GM12878 (cell line): ENCODE results near the gene LYPLAL1. TPM values are rescaled to one million over a fixed set of nuclear protein-coding genes. Genes with fewer than 3 reads are reported as not detected.

Experiments used
- ATAC-seq: fragments of 200-7000 bp; cut with Tn5 transposase; 3 replicates; pipeline ENCODE4 v1.9.1; 2020; ENCODE audit warnings: mild to moderate bottlenecking, moderate library complexity
- BruUV-seq: library from RNA; stranded (reverse); fragments of 400-500 nt; replicated peaks from 2 replicates; lab custom pipeline; 2021; lab: Mats Ljungman, UMichigan
- CTCF ChIA-PET: fragments of 300-600 bp; sonication (Branson Sonifier 250); formaldehyde crosslinking; extraction: SDS; loops from one replicate; lab custom pipeline; 2021; ENCODE audit warnings: inconsistent platforms; lab: Yijun Ruan, JAX
- POLR2A ChIA-PET: fragments of 350-600 bp; formaldehyde crosslinking; extraction: SDS; loops from one replicate; lab custom pipeline; 2021; ENCODE audit warnings: inconsistent platforms; lab: Charles Lee
- RAD21 ChIA-PET: fragments of 300-600 bp; sonication (Branson Sonifier 250); formaldehyde crosslinking; loops from one replicate; lab custom pipeline; 2023; ENCODE audit warnings: antibody characterized with exemption; ENCODE audit not compliant: unreplicated experiment; lab: Charles Lee
- SMC1A ChIA-PET: fragments of 300-600 bp; sonication (Branson Sonifier 250); formaldehyde crosslinking; loops from one replicate; lab custom pipeline; 2023; ENCODE audit not compliant: unreplicated experiment, uncharacterized antibody; lab: Charles Lee
- DNase-seq: peaks from one replicate; pipeline ENCODE4 v3.0.0-alpha.2; 2011; ENCODE audit warnings: low read depth, low spot score
- FAIRE-seq: peaks from 3 replicates; lab custom pipeline; 2011; peaks lifted over from hg19 to GRCh38; lab: Jason Lieb, UNC
- H2AFZ ChIP-seq: 2 replicates; pipeline ENCODE4 v1.6.0; 2011; ENCODE audit warnings: low read depth, low read length, control low read depth; ENCODE audit not compliant: control insufficient read depth
- H3K27ac ChIP-seq: 2 replicates; pipeline ENCODE4 v1.5.1; 2011; ENCODE audit warnings: control low read depth; ENCODE audit not compliant: control insufficient read depth, insufficient read depth
- H3K27me3 ChIP-seq, 2 experiments: replicated peaks in 1 of 2; 2 replicates each; pipeline versions ENCODE4 v1.6.0 to v1.6.1; 2011; ENCODE audit warnings: low read length in 1 of 2; ENCODE audit not compliant: control insufficient read depth in 2 of 2, insufficient read depth in 2 of 2
- H3K36me3 ChIP-seq, 2 experiments: 2 replicates each; pipeline ENCODE4 v1.5.1; 2011; ENCODE audit warnings: low read length in 1 of 2; ENCODE audit not compliant: control insufficient read depth in 2 of 2, insufficient read depth in 2 of 2
- H3K4me1 ChIP-seq: 2 replicates; pipeline ENCODE4 v1.6.1; 2011; ENCODE audit warnings: mild to moderate bottlenecking, low read length, moderate library complexity, mixed read lengths; ENCODE audit not compliant: control insufficient read depth, insufficient read depth
- H3K4me2 ChIP-seq: 2 replicates; pipeline ENCODE4 v1.6.0; 2011; ENCODE audit warnings: control low read depth; ENCODE audit not compliant: control insufficient read depth, insufficient read depth
- H3K4me3 ChIP-seq: fragments of 200-600 bp; sonication (generic); 2 replicates; pipeline ENCODE4 v1.5.1; 2016
- H3K79me2 ChIP-seq: 2 replicates; pipeline ENCODE4 v1.6.0; 2011; ENCODE audit warnings: low read length; ENCODE audit not compliant: control insufficient read depth, insufficient read depth
- H3K9ac ChIP-seq: 2 replicates; pipeline ENCODE4 v1.8.0; 2011; ENCODE audit warnings: low read length, control low read depth, mixed read lengths; ENCODE audit not compliant: control insufficient read depth, insufficient read depth
- H3K9me3 ChIP-seq: replicated peaks from 3 replicates; pipeline ENCODE4 v1.5.1; 2011; ENCODE audit warnings: mild to moderate bottlenecking, low read length; ENCODE audit not compliant: control insufficient read depth, insufficient read depth
- H4K20me1 ChIP-seq: 2 replicates; pipeline ENCODE4 v1.6.0; 2011; ENCODE audit not compliant: control insufficient read depth, insufficient read depth
- KDM1A ChIP-seq: fragments of 200-600 bp; sonication (generic); IDR thresholded peaks from 2 replicates; pipeline ENCODE4 v1.6.1; 2016; ENCODE audit warnings: borderline replicate concordance
- MEF2B ChIP-seq: fragments of 450-650 bp; IDR thresholded peaks from 2 replicates; pipeline ENCODE4 v1.6.1; 2018; ENCODE audit warnings: mild to moderate bottlenecking, moderate library complexity; ENCODE audit not compliant: partially characterized antibody, poor library complexity, severe bottlenecking
- POU2F2 ChIP-seq: IDR thresholded peaks from 3 replicates; pipeline ENCODE4 v1.6.1; 2011; ENCODE audit warnings: low read depth, mild to moderate bottlenecking, low read length, borderline replicate concordance
- SREBF1 ChIP-seq: IDR thresholded peaks from 2 replicates; pipeline ENCODE4 v1.6.1; 2012; ENCODE audit warnings: mild to moderate bottlenecking, low read length
- WGBS: methylation state at CpG from one replicate; pipeline ENCODE4 v1.1.6; 2016; ENCODE audit warnings: low lambda C conversion rate; ENCODE audit not compliant: insufficient replicate concordance, insufficient coverage; ENCODE audit errors: missing lambda C conversion rate; 5-methylcytosine and 5-hydroxymethylcytosine counted together
- in situ Hi-C: fragments of 300-500 bp; cut with MboI; formaldehyde crosslinking; loops from 9 replicates; pipeline ENCODE4 v1.14.3; 2018; ENCODE audit warnings: mixed read lengths
- intact Hi-C: fragments of 100-400 bp; cut with micrococcal nuclease; formaldehyde crosslinking; loops from one replicate; pipeline ENCODE4 v1.14.2; 2022; ENCODE audit not compliant: unreplicated experiment
- polyA plus RNA-seq, 11 experiments: library from polyadenylated mRNA; depleted of rRNA in 4 of 11; unstranded in 6 of 11; stranded (reverse) in 5 of 11; fragments of >200 nt; fragmentation: Nextera tagmentation in 4 of 11; fragmentation: Illumina TruSeq in 1 of 11; extraction: Ambion mirVana in 4 of 11; extraction: Trizol in 1 of 11; gene quantifications; 1 replicate in 1 of 11; 2 replicates in 10 of 11; pipeline versions ENCODE4 v1.2.1 to v1.2.3, GENCODE V29; 2011 to 2016; ENCODE audit warnings: inconsistent platforms in 2 of 11, missing spikeins in 2 of 11, low read depth in 1 of 11
- total RNA-seq, 4 experiments: library from RNA; depleted of rRNA in 3 of 4; stranded (reverse); fragments of >200 nt in 3 of 4; fragmentation: Illumina TruSeq in 1 of 4; extraction: Trizol in 1 of 4; gene quantifications; 2 replicates each; pipeline versions ENCODE4 v1.2.1 to v1.2.3, GENCODE V29; 2013 to 2021

LYPLAL1 gene
- total and polyA plus RNA-seq, 10 of the 15 experiments (the other 5 are each of a cell fraction or from before 2014, with no cell fraction given) = 19.4 to 112 (median 40.5) TPM

DNA sequence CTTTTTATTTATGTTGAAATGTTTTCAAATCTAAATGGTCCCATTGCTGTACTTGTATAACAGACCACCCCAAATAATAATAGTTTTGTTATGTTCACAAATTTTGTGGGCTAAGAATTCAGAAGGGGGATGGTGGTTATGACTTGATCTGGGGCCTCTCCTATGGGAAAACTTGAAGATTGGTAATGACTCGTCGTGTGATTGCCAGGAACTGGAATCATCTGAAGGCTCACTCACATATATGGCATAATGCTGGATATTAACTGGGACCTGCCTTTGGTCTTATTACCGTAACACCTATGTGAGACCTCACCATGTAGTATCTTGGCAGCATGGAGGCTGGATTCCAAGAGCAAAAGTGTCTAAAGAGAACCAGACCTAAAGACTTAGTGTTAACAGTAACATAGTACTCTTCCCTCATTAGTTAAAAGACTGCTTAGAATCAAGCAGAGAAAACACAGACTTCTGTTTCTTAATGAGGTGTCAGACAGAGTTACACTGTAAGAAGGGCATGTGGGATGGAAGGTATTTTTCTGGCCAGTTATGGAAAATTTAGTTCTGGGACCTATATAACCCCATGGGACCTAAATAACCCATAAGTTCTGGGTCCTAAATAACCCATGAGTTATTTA, 11.9 kb downstream of the LYPLAL1 start:
- Histone ChIP-seq H3K79me2 (peaks cover 48% of the 10 kb centered on the region), H3K9me3 (peaks cover 5% of the 10 kb centered on the region; the same call in 2 of the 3 replicates), H2AFZ (peak overlapping the region; percentile 62), H3K4me3 (peak overlapping the region; percentile 23; the same call in 1 of the 2 replicates), H3K9ac (peak overlapping the region; percentile 7; the same call in 1 of the 2 replicates), H3K27ac (peak overlapping the region; percentile 79), H4K20me1 (no peaks in the 10 kb centered on the region), H3K4me2 (peak overlapping the region; percentile 79), H3K4me1 (peaks cover 13% of the 10 kb centered on the region; the same call in 1 of the 2 replicates), H3K36me3 (peaks cover 0 to 4% of the 10 kb centered on the region in 2 experiments; a peak in 1 of 4 replicates), H3K27me3 (no peaks in the 10 kb centered on the region)
- ChIA-PET CTCF (interaction anchor here (0.8 to 6.2 kb wide), 4 partner anchors 10 to 109 kb away, joined by 3 to 74 read pairs (median 4); partner anchors contain the start of gene LYPLAL1), RAD21 (interaction anchor here (5.4 to 6.8 kb wide), 2 partner anchors 12 to 96 kb away, joined by 34 to 134 read pairs; partner anchors contain the start of gene LYPLAL1), SMC1A (interaction anchor here (0.6 to 6.5 kb wide), 2 partner anchors 9 to 45 kb away, joined by 3 to 173 read pairs; partner anchors contain the start of gene LYPLAL1), POLR2A (interaction anchor here (7.1 kb wide), 1 partner anchor 10 kb away, joined by 98 read pairs; the partner anchor contains the start of gene LYPLAL1)
- WGBS = 16% methylated on average over 3 of the region's 3 CpGs
- intact Hi-C loops = loop anchor here (5.0 kb wide), 1 partner anchor 277 kb away; no protein-coding TSS in a partner anchor
- ATAC-seq = peak; percentile 27
- DNase-seq = no peak
- TF ChIP-seq SREBF1 = no peak
- peak; percentile 57 for TF ChIP-seq MEF2B
- no peak for TF ChIP-seq POU2F2
- no peak for TF ChIP-seq KDM1A
- FAIRE-seq = peak; percentile 31
- BruUV-seq = no TSS peak
- in situ Hi-C loops = loop anchor here (25.0 kb wide), 1 partner anchor 1052 kb away; no protein-coding TSS in a partner anchor
